H9 (cell line): ENCODE data around the gene SLCO4A1. TPM values are rescaled to one million over a fixed set of nuclear protein-coding genes. Genes with fewer than 3 reads are reported as not detected.

ENCODE experiments used
- DNase-seq: peaks from one replicate; pipeline ENCODE4 v3.0.0-alpha.2; 2017
- H2AFZ ChIP-seq: one replicate; pipeline ENCODE4 v1.6.1; 2013; ENCODE audit warnings: mild to moderate bottlenecking, low read length, control low read depth, moderate library complexity
- H2AK5ac ChIP-seq: 2 replicates; pipeline ENCODE4 v1.6.1; 2013; ENCODE audit warnings: low read length, control low read depth, mixed read lengths; ENCODE audit not compliant: insufficient read length
- H2BK120ac ChIP-seq: one replicate; pipeline ENCODE4 v1.6.1; 2013; ENCODE audit warnings: low read depth, mild to moderate bottlenecking, low read length, control low read depth, inconsistent platforms; ENCODE audit not compliant: poor library complexity, severe bottlenecking
- H2BK12ac ChIP-seq: 2 replicates; pipeline ENCODE4 v1.6.1; 2013; ENCODE audit warnings: low read length, control low read depth, mixed read lengths, low read depth; ENCODE audit not compliant: insufficient read length
- H2BK15ac ChIP-seq: 2 replicates; pipeline ENCODE4 v1.6.1; 2013; ENCODE audit warnings: low read depth, low read length, control low read depth
- H2BK20ac ChIP-seq: one replicate; pipeline ENCODE4 v1.6.1; 2013; ENCODE audit warnings: low read depth, mild to moderate bottlenecking, low read length, control low read depth, inconsistent platforms; ENCODE audit not compliant: poor library complexity, severe bottlenecking
- H2BK5ac ChIP-seq: 2 replicates; pipeline ENCODE4 v1.6.1; 2013; ENCODE audit warnings: low read length, control low read depth, mixed read lengths; ENCODE audit not compliant: insufficient read length
- H3K14ac ChIP-seq: 2 replicates; pipeline ENCODE4 v1.6.1; 2013; ENCODE audit warnings: low read length, control low read depth; ENCODE audit not compliant: insufficient read depth
- H3K18ac ChIP-seq: 2 replicates; pipeline ENCODE4 v1.6.1; 2013; ENCODE audit warnings: low read depth, mild to moderate bottlenecking, mixed read lengths, low read length, control low read depth; ENCODE audit not compliant: insufficient read length
- H3K23ac ChIP-seq: 2 replicates; pipeline ENCODE4 v1.6.1; 2013; ENCODE audit warnings: low read length, control low read depth, mixed read lengths, low read depth; ENCODE audit not compliant: insufficient read length
- H3K23me2 ChIP-seq: 2 replicates; pipeline ENCODE4 v1.6.1; 2013; ENCODE audit warnings: low read depth, mild to moderate bottlenecking, mixed read lengths, low read length, control low read depth; ENCODE audit not compliant: insufficient read length, poor library complexity, severe bottlenecking
- H3K27ac ChIP-seq: 2 replicates; pipeline ENCODE4 v1.5.1; 2013; ENCODE audit warnings: low read length, control low read depth, mixed read lengths, low read depth; ENCODE audit not compliant: insufficient read length
- H3K27me3 ChIP-seq: 2 replicates; pipeline ENCODE4 v1.6.1; 2013; ENCODE audit warnings: low read length, control low read depth, inconsistent platforms; ENCODE audit not compliant: insufficient read depth
- H3K4ac ChIP-seq: 2 replicates; pipeline ENCODE4 v1.6.1; 2013; ENCODE audit warnings: low read depth, mild to moderate bottlenecking, control low read depth, inconsistent platforms, low read length, moderate library complexity
- H3K4me1 ChIP-seq: 2 replicates; pipeline ENCODE4 v1.6.1; 2013; ENCODE audit warnings: low read length, control low read depth, inconsistent platforms; ENCODE audit not compliant: insufficient read depth
- H3K4me2 ChIP-seq: 2 replicates; pipeline ENCODE4 v1.6.1; 2013; ENCODE audit warnings: low read length, control low read depth, mixed read lengths; ENCODE audit not compliant: insufficient read length, insufficient read depth
- H3K56ac ChIP-seq: 2 replicates; pipeline ENCODE4 v1.6.1; 2013; ENCODE audit warnings: low read depth, mild to moderate bottlenecking, mixed read lengths, low read length, control low read depth; ENCODE audit not compliant: insufficient read length
- H3K79me1 ChIP-seq: 2 replicates; pipeline ENCODE4 v1.6.1; 2013; ENCODE audit warnings: low read depth, mild to moderate bottlenecking, moderate library complexity, low read length, control low read depth, inconsistent platforms; ENCODE audit not compliant: insufficient read depth, poor library complexity, severe bottlenecking
- H3K79me2 ChIP-seq: 2 replicates; pipeline ENCODE4 v1.6.1; 2013; ENCODE audit warnings: low read length, control low read depth, inconsistent platforms; ENCODE audit not compliant: insufficient read depth
- H3K9ac ChIP-seq: 2 replicates; pipeline ENCODE4 v1.6.1; 2013; ENCODE audit warnings: low read length, control low read depth, mixed read lengths; ENCODE audit not compliant: insufficient read length; ENCODE audit errors: extremely low read depth
- H3K9me3 ChIP-seq: one replicate; pipeline ENCODE4 v1.6.1; 2013; ENCODE audit warnings: low read depth, low read length, inconsistent platforms; ENCODE audit not compliant: control insufficient read depth
- H3T11ph ChIP-seq: one replicate; pipeline ENCODE4 v1.6.1; 2013; ENCODE audit warnings: mild to moderate bottlenecking, low read length, control low read depth, inconsistent platforms
- H4K20me1 ChIP-seq: one replicate; pipeline ENCODE4 v1.6.1; 2013; ENCODE audit not compliant: control insufficient read depth, insufficient read length, insufficient read depth
- H4K5ac ChIP-seq: 2 replicates; pipeline ENCODE4 v1.6.1; 2013; ENCODE audit warnings: low read depth, mild to moderate bottlenecking, mixed read lengths, low read length, control low read depth; ENCODE audit not compliant: insufficient read length
- H4K8ac ChIP-seq: replicated peaks from 2 replicates; pipeline ENCODE4 v1.6.1; 2013; ENCODE audit warnings: low read length, control low read depth, mixed read lengths, low read depth; ENCODE audit not compliant: insufficient read length
- H4K91ac ChIP-seq: 2 replicates; pipeline ENCODE4 v1.6.1; 2013; ENCODE audit warnings: low read depth, mild to moderate bottlenecking, moderate library complexity, mixed read lengths, low read length, control low read depth; ENCODE audit not compliant: insufficient read length
- H3K27ac Mint-ChIP-seq, 3 experiments: 2 replicates in 2 of 3; 3 replicates in 1 of 3; pipeline ENCODE4 v1.8.0; 2020 to 2021; ENCODE audit warnings: mixed read lengths in 3 of 3, mild to moderate bottlenecking in 1 of 3, moderate library complexity in 1 of 3
- H3K27me3 Mint-ChIP-seq: 2 replicates; pipeline ENCODE4 v1.8.0; 2021; ENCODE audit warnings: low read depth, mild to moderate bottlenecking, moderate library complexity, mixed read lengths
- H3K36me3 Mint-ChIP-seq, 3 experiments: 2 replicates in 2 of 3; 3 replicates in 1 of 3; pipeline ENCODE4 v1.8.0; 2020 to 2021; ENCODE audit warnings: low read depth in 3 of 3, mixed read lengths in 3 of 3; ENCODE audit not compliant: insufficient read depth in 1 of 3
- H3K4me1 Mint-ChIP-seq, 2 experiments: 2 replicates each; pipeline ENCODE4 v1.8.0; 2020; ENCODE audit warnings: mixed read lengths in 2 of 2
- H3K4me3 Mint-ChIP-seq, 2 experiments: 2 replicates in 1 of 2; 3 replicates in 1 of 2; pipeline ENCODE4 v1.8.0; 2020 to 2021; ENCODE audit warnings: mild to moderate bottlenecking in 2 of 2, mixed read lengths in 2 of 2, moderate library complexity in 1 of 2
- H3K9me3 Mint-ChIP-seq, 2 experiments: 2 replicates in 1 of 2; 3 replicates in 1 of 2; pipeline ENCODE4 v1.8.0; 2020; ENCODE audit warnings: mild to moderate bottlenecking in 2 of 2, mixed read lengths in 2 of 2, moderate library complexity in 1 of 2
- WGBS: extraction: QIAGEN DNeasy Blood & Tissue Kit; methylation state at CpG from one replicate; pipeline ENCODE4 v1.1.7; 2013; ENCODE audit warnings: missing lambda C conversion rate, low lambda C conversion rate, mixed read lengths; ENCODE audit not compliant: insufficient read length; ENCODE audit errors: extremely low coverage; 5-methylcytosine and 5-hydroxymethylcytosine counted together
- total RNA-seq: library from RNA; stranded (reverse); gene quantifications from 2 replicates; pipeline ENCODE4 v1.2.1, GENCODE V29; 2021
- TF ChIP-seq, protein P1 (sequence below): fragments of 200-600 bp; sonication (generic); conservative IDR thresholded peaks from 3 replicates; pipeline ENCODE4 v1.8.0; 2021; ENCODE audit warnings: antibody characterized with exemption, mild to moderate bottlenecking

The SLCO4A1 gene
- total RNA-seq, 1 experiment from 2014 or later: 9.4 TPM

GRCh38 chr20:62617711-62618483 lies 24.4 kb upstream of the SLCO4A1 start:
- Histone ChIP-seq H2BK5ac (no peak overlapping the region), H2BK12ac (no peak overlapping the region), H4K20me1 (peaks cover 2% of the 10 kb centered on the region), H3K27me3 (no peaks in the 10 kb centered on the region), H3K79me1 (no peaks in the 10 kb centered on the region), H2BK20ac (no peak overlapping the region), H3K79me2 (no peaks in the 10 kb centered on the region), H3T11ph (no peak overlapping the region), H3K4ac (no peak overlapping the region), H2AK5ac (no peak overlapping the region), H2AFZ (no peak overlapping the region), H3K9ac (no peak overlapping the region), H3K23ac (no peak overlapping the region), H3K14ac (no peak overlapping the region), H3K4me2 (no peak overlapping the region), H3K27ac (no peak overlapping the region), H3K18ac (no peak overlapping the region), H3K23me2 (no peaks in the 10 kb centered on the region), H2BK15ac (no peak overlapping the region), H3K56ac (no peak overlapping the region), H3K4me1 (no peaks in the 10 kb centered on the region; the same call in 1 of the 2 replicates), H4K5ac (no peak overlapping the region), H2BK120ac (no peak overlapping the region), H4K8ac (no peak overlapping the region), H4K91ac (no peak overlapping the region), H3K9me3 (no peaks in the 10 kb centered on the region)
- Mint-ChIP-seq H3K27ac (no peak overlapping the region; a peak in 1 of 7 replicates), H3K9me3 (no peaks in the 10 kb centered on the region), H3K4me1 (peaks cover 7 to 10% of the 10 kb centered on the region in 2 experiments), H3K4me3 (no peak overlapping the region), H3K36me3 (no peaks in the 10 kb centered on the region), H3K27me3 (peaks cover 5% of the 10 kb centered on the region; the same call in 1 of the 2 replicates)
- TF ChIP-seq, protein P1, sequence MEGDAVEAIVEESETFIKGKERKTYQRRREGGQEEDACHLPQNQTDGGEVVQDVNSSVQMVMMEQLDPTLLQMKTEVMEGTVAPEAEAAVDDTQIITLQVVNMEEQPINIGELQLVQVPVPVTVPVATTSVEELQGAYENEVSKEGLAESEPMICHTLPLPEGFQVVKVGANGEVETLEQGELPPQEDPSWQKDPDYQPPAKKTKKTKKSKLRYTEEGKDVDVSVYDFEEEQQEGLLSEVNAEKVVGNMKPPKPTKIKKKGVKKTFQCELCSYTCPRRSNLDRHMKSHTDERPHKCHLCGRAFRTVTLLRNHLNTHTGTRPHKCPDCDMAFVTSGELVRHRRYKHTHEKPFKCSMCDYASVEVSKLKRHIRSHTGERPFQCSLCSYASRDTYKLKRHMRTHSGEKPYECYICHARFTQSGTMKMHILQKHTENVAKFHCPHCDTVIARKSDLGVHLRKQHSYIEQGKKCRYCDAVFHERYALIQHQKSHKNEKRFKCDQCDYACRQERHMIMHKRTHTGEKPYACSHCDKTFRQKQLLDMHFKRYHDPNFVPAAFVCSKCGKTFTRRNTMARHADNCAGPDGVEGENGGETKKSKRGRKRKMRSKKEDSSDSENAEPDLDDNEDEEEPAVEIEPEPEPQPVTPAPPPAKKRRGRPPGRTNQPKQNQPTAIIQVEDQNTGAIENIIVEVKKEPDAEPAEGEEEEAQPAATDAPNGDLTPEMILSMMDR: no peak
- WGBS: no CpG with 5 or more reads among the region's 23 CpGs
- DNase-seq: no peak
